DOHH2 (cell line): ENCODE results near the gene KIF23.

Source experiments
- CTCF ChIP-seq: fragments of 200-600 bp; sonication (generic); IDR thresholded peaks from one replicate; pipeline ENCODE4 v1.5.1; 2014; ENCODE audit warnings: antibody characterized with exemption, mild to moderate bottlenecking, low read depth, low read length; ENCODE audit not compliant: poor library complexity, severe bottlenecking
- EZH2phosphoT487 ChIP-seq: fragments of 200-600 bp; sonication (generic); IDR thresholded peaks from 2 replicates; pipeline ENCODE4 v1.6.1; 2017; ENCODE audit warnings: borderline replicate concordance, mild to moderate bottlenecking, antibody characterized with exemption, low read length, moderate library complexity, mixed read lengths

GRCh38 chr15:69392352-69392751 lies 21.8 kb upstream of the KIF23 start:
- TF ChIP-seq CTCF (no peak), EZH2phosphoT487 (no peak)
